K562 (cell line): ENCODE results near the gene FNBP1. TPM values are rescaled to one million over a fixed set of nuclear protein-coding genes. Genes with fewer than 3 reads are reported as not detected.
A peak's percentile ranks its signal among the peaks of the same experiment; 100 is the strongest.

Source experiments
- CHCHD3 ChIP-seq: fragments of 250-450 bp; sonication (Bioruptor Pico); IDR thresholded peaks from 2 replicates; pipeline ENCODE4 v2.1.2; 2022; ENCODE audit warnings: mild to moderate bottlenecking
- EP300 ChIP-seq: IDR thresholded peaks from 2 replicates; pipeline ENCODE4 v1.6.1; 2012; ENCODE audit warnings: low read length, improper control_type of control experiment
- GATAD2B ChIP-seq: fragments of 450-650 bp; IDR thresholded peaks from 2 replicates; pipeline ENCODE4 v1.6.1; 2017; ENCODE audit warnings: mild to moderate bottlenecking, borderline replicate concordance
- HMG20A ChIP-seq: fragments of 450-650 bp; formaldehyde crosslinking; conservative IDR thresholded peaks from 2 replicates; pipeline ENCODE4 v1.4.0; 2020; ENCODE audit warnings: mild to moderate bottlenecking, mixed read lengths
- MYC ChIP-seq, 2 experiments: fragments of 250-450 bp in 1 of 2; sonication (Bioruptor Pico) in 1 of 2; IDR thresholded peaks; 2 replicates each; pipeline versions ENCODE4 v1.5.1 to v1.6.1; 2012 to 2021; ENCODE audit warnings: low read depth in 2 of 2, borderline replicate concordance in 1 of 2, improper control_type of control experiment in 1 of 2, low read length in 1 of 2, mild to moderate bottlenecking in 1 of 2, moderate library complexity in 1 of 2
- RBFOX2 ChIP-seq: fragments of 200-400 bp; formaldehyde crosslinking; IDR thresholded peaks from 2 replicates; pipeline ENCODE4 v1.6.1; 2017; ENCODE audit warnings: low read depth, mild to moderate bottlenecking, low read length, moderate library complexity
- SMAD4 ChIP-seq: fragments of 250-450 bp; sonication (Bioruptor Pico); conservative IDR thresholded peaks from 2 replicates; pipeline ENCODE4 v1.8.0; 2021; ENCODE audit warnings: inconsistent platforms, mild to moderate bottlenecking, moderate library complexity
- TAF1 ChIP-seq: IDR thresholded peaks from 2 replicates; pipeline ENCODE4 v1.6.1; 2011; ENCODE audit warnings: mild to moderate bottlenecking, low read length, moderate library complexity; ENCODE audit not compliant: insufficient read depth, control insufficient read depth, severe bottlenecking; ENCODE audit errors: extremely low read depth
- TCF3 ChIP-seq: sonication (generic); formaldehyde crosslinking; IDR thresholded peaks from 2 replicates; pipeline ENCODE4 v1.4.0; 2020; ENCODE audit warnings: mild to moderate bottlenecking, missing genetic modification reagents
- ZNF707 ChIP-seq: fragments of 250-450 bp; sonication (Bioruptor Pico); conservative IDR thresholded peaks from 2 replicates; pipeline ENCODE4 v1.8.0; 2022; ENCODE audit warnings: inconsistent platforms, mild to moderate bottlenecking, moderate library complexity
- polyA plus RNA-seq, 8 experiments: library from polyadenylated mRNA; depleted of rRNA in 4 of 8; stranded (reverse) in 5 of 8; unstranded in 3 of 8; fragments of >200 nt; fragmentation: Nextera tagmentation in 2 of 8; fragmentation: Illumina TruSeq in 1 of 8; extraction: Ambion mirVana in 2 of 8; extraction: Trizol in 1 of 8; gene quantifications; 2 replicates each; pipeline versions ENCODE4 v1.2.1 to v1.2.3, GENCODE V29; 2011 to 2014; ENCODE audit warnings: inconsistent platforms in 1 of 8, missing spikeins in 1 of 8
- total RNA-seq, 7 experiments: library from RNA; depleted of rRNA in 6 of 7; stranded (reverse); fragments of >200 nt in 6 of 7; fragmentation: Illumina TruSeq in 2 of 7; extraction: Trizol in 2 of 7; gene quantifications; 2 replicates each; pipeline versions ENCODE4 v1.2.1 to v1.2.3, GENCODE V29; 2011 to 2021; ENCODE audit warnings: low replicate concordance in 1 of 7
- TF ChIP-seq, protein P1 (sequence below): fragments of 450-650 bp; formaldehyde crosslinking; IDR thresholded peaks from 2 replicates; pipeline ENCODE4 v1.4.0; 2020; ENCODE audit warnings: mild to moderate bottlenecking, moderate library complexity
- TF ChIP-seq, protein P2 (sequence below): fragments of 250-450 bp; sonication (Bioruptor Pico); IDR thresholded peaks from 2 replicates; pipeline ENCODE4 v1.8.0; 2022; ENCODE audit warnings: moderate library complexity, mild to moderate bottlenecking, inconsistent platforms
- TF ChIP-seq, protein P3 (sequence below), 2 experiments: fragments of 200-800 bp in 1 of 2; sonication (Bioruptor generic) in 1 of 2; sonication (generic) in 1 of 2; formaldehyde crosslinking in 1 of 2; IDR thresholded peaks in 1 of 2; conservative IDR thresholded peaks in 1 of 2; 2 replicates each; pipeline versions ENCODE4 v1.5.0 to v1.6.1; 2016 to 2020; ENCODE audit warnings: missing compliant biosample characterization in 1 of 2, missing genetic modification characterization in 1 of 2, missing genetic modification reagents in 1 of 2
- TF ChIP-seq, protein P4 (sequence below): fragments of 250-450 bp; sonication (Bioruptor Pico); IDR thresholded peaks from 2 replicates; pipeline ENCODE4 v1.4.0; 2020; ENCODE audit warnings: mild to moderate bottlenecking, moderate library complexity
- TF ChIP-seq, protein P5 (sequence below), 2 experiments: fragments of 450-650 bp; IDR thresholded peaks; 2 replicates each; pipeline ENCODE4 v1.6.1; 2018; ENCODE audit warnings: mild to moderate bottlenecking in 2 of 2, low read depth in 1 of 2; ENCODE audit not compliant: partially characterized antibody in 2 of 2

Gene FNBP1
- total and polyA plus RNA-seq, 9 of the 15 experiments (the other 6 are each of a cell fraction or from before 2014, with no cell fraction given): 1.8 to 14.9 (median 7.6) TPM

DNA sequence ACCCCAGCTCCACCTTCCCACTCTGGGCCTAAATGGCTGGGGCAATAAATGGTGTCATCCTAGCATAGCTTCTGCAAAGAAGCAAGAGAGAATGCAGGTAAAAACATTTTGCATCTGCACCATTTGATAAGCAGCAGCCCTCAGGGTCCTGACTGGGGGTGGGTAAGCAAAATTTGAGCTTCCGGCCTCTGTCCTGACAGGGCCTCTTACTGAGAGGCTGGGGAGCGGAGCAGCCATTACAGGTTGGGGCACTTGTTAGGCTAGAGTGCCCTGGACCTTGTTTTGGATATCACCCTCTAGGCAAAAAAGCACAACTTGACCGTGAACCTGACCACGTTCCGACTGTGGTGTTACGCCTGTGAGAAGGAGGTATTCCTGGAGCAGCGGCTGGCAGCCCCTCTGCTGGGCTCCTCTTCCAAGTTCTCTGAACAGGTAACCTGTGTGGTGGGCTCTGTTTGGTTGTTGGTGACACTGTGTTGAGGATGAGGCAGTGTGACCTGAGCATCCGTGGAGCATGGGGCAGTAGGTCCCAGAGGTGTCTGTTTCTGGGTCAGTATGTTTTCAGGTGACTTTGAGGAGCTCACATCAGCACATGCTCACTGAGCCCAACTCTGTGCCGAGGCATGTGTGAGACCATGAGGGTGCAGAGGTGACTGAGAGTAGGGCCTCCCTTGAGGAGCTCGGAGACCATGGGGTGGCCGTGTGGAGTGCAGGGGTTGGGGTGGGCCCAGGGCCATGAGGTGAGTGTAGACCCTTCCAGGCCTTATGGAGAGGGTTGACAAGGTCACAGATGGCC, 184.6 kb downstream of the FNBP1 start (continued):
- TF ChIP-seq, protein P1, sequence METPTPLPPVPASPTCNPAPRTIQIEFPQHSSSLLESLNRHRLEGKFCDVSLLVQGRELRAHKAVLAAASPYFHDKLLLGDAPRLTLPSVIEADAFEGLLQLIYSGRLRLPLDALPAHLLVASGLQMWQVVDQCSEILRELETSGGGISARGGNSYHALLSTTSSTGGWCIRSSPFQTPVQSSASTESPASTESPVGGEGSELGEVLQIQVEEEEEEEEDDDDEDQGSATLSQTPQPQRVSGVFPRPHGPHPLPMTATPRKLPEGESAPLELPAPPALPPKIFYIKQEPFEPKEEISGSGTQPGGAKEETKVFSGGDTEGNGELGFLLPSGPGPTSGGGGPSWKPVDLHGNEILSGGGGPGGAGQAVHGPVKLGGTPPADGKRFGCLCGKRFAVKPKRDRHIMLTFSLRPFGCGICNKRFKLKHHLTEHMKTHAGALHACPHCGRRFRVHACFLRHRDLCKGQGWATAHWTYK (CRISPR knock-in tag): 0 out of 2 replicates have a peak, but pooled peaks have one; percentile 70
- TF ChIP-seq, protein P2, sequence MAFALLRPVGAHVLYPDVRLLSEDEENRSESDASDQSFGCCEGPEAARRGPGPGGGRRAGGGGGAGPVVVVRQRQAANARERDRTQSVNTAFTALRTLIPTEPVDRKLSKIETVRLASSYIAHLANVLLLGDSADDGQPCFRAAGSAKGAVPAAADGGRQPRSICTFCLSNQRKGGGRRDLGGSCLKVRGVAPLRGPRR (CRISPR knock-in tag): 0 out of 2 replicates have a peak, but pooled peaks have one; percentile 46
- peak; percentile 48; the same call in 1 of the 2 replicates for TF ChIP-seq SMAD4 (CRISPR knock-in tag)
- TF ChIP-seq, protein P3, sequence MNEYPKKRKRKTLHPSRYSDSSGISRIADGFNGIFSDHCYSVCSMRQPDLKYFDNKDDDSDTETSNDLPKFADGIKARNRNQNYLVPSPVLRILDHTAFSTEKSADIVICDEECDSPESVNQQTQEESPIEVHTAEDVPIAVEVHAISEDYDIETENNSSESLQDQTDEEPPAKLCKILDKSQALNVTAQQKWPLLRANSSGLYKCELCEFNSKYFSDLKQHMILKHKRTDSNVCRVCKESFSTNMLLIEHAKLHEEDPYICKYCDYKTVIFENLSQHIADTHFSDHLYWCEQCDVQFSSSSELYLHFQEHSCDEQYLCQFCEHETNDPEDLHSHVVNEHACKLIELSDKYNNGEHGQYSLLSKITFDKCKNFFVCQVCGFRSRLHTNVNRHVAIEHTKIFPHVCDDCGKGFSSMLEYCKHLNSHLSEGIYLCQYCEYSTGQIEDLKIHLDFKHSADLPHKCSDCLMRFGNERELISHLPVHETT (CRISPR knock-in tag; conservative IDR thresholded peaks at IDR 0.05 in 1 of 2, IDR thresholded peaks at IDR 0.05 in 1 of 2): no peak
- TF ChIP-seq HMG20A (CRISPR knock-in tag): no peak
- peak; percentile 59 for TF ChIP-seq RBFOX2
- TF ChIP-seq, protein P4, sequence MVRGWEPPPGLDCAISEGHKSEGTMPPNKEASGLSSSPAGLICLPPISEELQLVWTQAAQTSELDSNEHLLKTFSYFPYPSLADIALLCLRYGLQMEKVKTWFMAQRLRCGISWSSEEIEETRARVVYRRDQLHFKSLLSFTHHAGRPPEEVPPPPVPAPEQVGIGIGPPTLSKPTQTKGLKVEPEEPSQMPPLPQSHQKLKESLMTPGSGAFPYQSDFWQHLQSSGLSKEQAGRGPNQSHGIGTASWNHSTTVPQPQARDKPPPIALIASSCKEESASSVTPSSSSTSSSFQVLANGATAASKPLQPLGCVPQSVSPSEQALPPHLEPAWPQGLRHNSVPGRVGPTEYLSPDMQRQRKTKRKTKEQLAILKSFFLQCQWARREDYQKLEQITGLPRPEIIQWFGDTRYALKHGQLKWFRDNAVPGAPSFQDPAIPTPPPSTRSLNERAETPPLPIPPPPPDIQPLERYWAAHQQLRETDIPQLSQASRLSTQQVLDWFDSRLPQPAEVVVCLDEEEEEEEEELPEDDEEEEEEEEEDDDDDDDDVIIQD (CRISPR knock-in tag): 0 out of 2 replicates have a peak, but pooled peaks have one; percentile 53
- TF ChIP-seq TAF1: peak; percentile 49
- TF ChIP-seq, protein P5, sequence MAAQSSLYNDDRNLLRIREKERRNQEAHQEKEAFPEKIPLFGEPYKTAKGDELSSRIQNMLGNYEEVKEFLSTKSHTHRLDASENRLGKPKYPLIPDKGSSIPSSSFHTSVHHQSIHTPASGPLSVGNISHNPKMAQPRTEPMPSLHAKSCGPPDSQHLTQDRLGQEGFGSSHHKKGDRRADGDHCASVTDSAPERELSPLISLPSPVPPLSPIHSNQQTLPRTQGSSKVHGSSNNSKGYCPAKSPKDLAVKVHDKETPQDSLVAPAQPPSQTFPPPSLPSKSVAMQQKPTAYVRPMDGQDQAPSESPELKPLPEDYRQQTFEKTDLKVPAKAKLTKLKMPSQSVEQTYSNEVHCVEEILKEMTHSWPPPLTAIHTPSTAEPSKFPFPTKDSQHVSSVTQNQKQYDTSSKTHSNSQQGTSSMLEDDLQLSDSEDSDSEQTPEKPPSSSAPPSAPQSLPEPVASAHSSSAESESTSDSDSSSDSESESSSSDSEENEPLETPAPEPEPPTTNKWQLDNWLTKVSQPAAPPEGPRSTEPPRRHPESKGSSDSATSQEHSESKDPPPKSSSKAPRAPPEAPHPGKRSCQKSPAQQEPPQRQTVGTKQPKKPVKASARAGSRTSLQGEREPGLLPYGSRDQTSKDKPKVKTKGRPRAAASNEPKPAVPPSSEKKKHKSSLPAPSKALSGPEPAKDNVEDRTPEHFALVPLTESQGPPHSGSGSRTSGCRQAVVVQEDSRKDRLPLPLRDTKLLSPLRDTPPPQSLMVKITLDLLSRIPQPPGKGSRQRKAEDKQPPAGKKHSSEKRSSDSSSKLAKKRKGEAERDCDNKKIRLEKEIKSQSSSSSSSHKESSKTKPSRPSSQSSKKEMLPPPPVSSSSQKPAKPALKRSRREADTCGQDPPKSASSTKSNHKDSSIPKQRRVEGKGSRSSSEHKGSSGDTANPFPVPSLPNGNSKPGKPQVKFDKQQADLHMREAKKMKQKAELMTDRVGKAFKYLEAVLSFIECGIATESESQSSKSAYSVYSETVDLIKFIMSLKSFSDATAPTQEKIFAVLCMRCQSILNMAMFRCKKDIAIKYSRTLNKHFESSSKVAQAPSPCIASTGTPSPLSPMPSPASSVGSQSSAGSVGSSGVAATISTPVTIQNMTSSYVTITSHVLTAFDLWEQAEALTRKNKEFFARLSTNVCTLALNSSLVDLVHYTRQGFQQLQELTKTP (IDR thresholded peaks at IDR 0.05; ENCODE audit: low read depth in 1 of 2, partially characterized antibody in 2 of 2): peak in 1 of 2 experiments; percentile 49
- no peak for TF ChIP-seq GATAD2B
- no peak for TF ChIP-seq ZNF707
- TF ChIP-seq EP300: peak; percentile 69
- TF ChIP-seq MYC (IDR thresholded peaks at IDR 0.05; ENCODE audit: low read depth, low read length): peak; percentile 16; the same call in 1 of the 2 replicates
- TF ChIP-seq MYC (CRISPR knock-in tag; IDR thresholded peaks at IDR 0.05; ENCODE audit: borderline replicate concordance, low read depth): no peak
- 0 out of 2 replicates have a peak, but pooled peaks have one; percentile 12 for TF ChIP-seq CHCHD3
- TF ChIP-seq TCF3: peak; percentile 51
